WI38 (cell line): ENCODE results near the gene KLHL20.
"Not testable (repeated sequence)": the region's sequence is repeated elsewhere in the genome, so short reads cannot be mapped to it uniquely, and the experiment has no call there.

ENCODE experiments used
- H3K4me3 ChIP-seq: 2 replicates; pipeline ENCODE4 v1.5.1; 2011; ENCODE audit warnings: low read depth, mild to moderate bottlenecking, control low read depth, low read length
- TF ChIP-seq, protein P1 (sequence below): IDR thresholded peaks from 2 replicates; pipeline ENCODE4 v1.5.1; 2012; ENCODE audit warnings: low read depth, mild to moderate bottlenecking, control low read depth, low read length

KLHL20 gene

DNA sequence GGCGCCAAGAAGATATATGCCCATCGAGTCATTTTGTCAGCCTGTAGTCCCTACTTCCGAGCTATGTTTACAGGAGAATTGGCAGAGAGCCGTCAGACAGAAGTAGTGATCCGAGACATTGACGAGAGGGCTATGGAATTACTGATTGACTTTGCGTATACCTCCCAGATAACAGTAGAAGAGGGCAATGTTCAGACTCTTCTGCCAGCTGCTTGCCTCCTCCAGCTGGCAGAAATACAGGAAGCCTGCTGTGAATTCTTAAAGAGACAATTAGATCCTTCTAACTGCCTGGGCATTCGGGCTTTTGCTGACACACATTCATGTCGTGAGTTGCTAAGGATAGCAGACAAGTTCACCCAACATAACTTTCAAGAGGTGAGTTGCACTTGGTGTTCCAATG, 19.1 kb downstream of the KLHL20 start:
- TF ChIP-seq, protein P1, sequence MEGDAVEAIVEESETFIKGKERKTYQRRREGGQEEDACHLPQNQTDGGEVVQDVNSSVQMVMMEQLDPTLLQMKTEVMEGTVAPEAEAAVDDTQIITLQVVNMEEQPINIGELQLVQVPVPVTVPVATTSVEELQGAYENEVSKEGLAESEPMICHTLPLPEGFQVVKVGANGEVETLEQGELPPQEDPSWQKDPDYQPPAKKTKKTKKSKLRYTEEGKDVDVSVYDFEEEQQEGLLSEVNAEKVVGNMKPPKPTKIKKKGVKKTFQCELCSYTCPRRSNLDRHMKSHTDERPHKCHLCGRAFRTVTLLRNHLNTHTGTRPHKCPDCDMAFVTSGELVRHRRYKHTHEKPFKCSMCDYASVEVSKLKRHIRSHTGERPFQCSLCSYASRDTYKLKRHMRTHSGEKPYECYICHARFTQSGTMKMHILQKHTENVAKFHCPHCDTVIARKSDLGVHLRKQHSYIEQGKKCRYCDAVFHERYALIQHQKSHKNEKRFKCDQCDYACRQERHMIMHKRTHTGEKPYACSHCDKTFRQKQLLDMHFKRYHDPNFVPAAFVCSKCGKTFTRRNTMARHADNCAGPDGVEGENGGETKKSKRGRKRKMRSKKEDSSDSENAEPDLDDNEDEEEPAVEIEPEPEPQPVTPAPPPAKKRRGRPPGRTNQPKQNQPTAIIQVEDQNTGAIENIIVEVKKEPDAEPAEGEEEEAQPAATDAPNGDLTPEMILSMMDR, result no peak
- H3K4me3 ChIP-seq, result no peak overlapping the region

DNA sequence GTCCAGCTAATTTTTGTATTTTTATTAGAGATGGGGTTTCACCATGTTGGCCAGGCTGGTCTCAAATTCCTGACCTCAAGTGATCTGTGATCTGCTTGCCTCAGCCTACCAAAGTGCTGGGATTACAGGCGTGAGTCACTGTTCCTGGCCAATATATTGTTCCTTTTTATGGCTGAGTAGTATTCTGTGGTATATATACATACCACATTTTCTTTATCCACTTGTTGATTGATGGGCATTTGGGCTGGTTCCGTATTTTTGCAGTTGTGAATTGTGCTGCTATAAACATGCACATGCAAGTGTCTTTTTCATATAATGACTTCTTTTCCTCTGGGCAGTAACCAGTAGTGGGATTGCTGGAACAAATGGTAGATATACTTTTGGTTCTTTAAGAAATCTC, 21.3 kb downstream of the KLHL20 start:
- not testable (repeated sequence) for H3K4me3 ChIP-seq

DNA sequence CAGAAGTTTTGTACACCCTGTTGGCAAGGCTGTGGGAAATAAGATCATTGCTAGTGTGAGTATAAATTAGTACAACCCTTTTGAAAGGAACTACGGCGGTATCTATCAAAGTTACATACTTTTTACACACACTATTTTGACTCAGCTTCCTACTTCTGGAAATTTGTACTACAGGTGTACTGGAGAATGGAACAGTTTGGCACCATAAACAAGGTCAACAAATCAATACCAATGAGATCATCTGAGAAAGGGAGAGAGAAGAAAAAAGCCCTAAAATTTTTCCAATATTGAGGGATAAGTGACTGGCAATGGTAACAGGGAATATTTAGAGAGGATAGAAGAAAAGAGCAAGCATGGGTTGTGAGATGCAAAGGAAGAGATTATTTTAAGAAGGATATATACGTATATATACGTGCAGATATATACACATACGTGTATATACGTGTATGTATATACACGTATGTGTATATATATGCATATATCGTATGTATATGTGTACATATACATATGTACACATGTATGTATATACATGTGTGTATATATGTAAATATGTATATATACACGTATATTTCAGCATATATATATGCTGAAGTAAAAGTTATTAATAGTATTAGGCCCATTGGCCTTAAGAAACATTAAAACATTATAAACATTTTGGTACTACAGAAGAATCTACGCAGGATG, 27.6 kb downstream of the KLHL20 start:
- TF ChIP-seq, protein P1, result no peak
- H3K4me3 ChIP-seq, result no peak overlapping the region

DNA sequence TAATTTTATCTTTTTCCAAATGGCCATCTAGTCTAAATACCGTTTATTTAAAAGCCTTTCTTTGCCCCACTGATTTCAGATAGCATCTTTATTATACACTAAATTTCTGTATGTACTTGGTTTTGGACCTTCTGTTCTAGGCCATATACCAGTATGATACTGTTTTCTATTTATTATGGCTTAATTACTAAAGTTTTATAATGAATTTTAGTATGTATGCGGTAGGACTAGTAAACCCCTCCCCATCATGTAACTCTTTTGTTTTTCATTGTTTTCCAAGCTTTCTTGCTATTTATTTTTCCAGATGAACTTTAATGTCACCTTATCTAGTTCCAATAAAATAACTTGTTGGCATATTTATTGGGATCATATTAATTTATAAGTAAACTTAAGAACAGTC, 29.9 kb downstream of the KLHL20 start:
- TF ChIP-seq, protein P1, result no peak
- no peak overlapping the region for H3K4me3 ChIP-seq

DNA sequence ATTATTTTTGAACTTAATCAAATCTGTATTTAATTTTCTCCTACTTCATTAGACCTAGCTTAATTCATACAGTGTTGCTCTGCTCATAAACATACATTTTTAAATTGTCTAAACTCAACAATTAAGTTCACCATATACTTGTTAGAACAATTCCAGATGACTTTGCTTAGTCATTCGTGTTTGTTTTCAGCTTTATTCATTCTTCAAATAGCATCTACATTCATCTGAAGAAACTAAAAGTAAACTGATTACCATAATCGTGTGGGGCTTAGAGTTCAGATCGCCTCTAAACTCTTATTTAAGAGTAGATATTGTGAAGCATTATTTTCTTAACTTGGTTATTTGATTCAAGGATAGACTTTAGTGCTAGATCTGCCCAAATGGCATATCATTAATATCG, 34.4 kb downstream of the KLHL20 start:
- H3K4me3 ChIP-seq, result no peak overlapping the region
- TF ChIP-seq, protein P1, result no peak

DNA sequence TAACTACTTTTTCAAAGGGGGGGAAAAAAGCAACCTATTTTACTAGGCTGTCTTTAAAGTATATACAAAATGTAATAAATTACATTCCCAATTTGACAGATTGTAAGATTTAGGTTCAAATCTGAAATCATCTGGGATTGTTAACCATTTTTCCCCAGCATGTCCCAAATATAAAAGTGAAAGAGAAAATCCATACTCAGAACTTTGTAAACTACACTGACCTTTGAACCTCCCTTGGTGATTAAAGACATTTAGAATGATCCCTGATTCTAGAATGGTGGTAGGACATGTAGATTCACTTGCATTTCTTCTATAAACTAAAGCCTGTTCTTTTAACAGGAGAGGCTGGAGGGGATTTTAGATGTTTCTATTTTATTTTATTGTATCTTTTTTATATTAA, 39.0 kb downstream of the KLHL20 start:
- TF ChIP-seq, protein P1, result no peak
- H3K4me3 ChIP-seq, result no peak overlapping the region

DNA sequence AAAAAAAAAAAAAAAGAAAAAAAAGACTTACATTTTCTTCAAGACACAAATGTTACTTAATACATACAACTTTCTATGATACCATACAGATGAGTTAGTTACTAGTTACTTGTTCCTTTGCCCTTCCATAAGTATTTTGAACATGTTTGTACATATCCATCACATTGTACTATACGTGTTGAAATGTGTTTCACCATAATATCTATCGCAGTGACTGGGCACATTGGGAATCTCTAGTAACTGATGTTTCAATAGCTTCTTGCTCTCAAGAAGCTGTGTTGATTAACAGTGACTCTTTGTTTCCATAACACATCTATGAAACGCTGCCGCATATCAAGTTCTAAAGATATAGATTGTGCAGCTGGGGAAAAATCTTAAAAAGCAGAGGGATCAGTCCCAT, 42.9 kb downstream of the KLHL20 start:
- TF ChIP-seq, protein P1, result no peak
- no peak overlapping the region for H3K4me3 ChIP-seq

DNA sequence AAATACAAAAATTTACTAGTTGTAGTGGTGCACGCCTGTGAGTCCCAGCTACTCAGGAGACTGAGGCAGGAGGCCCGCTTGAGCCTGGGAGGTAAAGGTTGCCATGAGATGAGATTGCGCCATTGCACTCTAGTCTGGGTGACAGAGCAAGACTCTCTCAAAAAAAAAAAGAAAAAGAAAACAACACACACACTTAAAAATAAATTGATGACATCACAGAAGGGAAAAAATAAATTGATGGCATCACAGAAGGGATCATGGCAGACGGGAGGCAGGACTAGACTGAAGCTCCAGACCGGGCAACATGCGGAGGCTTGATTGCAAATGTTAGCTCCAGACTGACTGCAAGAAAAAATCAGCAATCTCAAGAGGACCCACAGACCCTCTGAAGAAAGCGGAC, 43.3 kb downstream of the KLHL20 start:
- H3K4me3 ChIP-seq, result no peak overlapping the region
- TF ChIP-seq, protein P1, result no peak
